Hepatocyte (in vitro differentiated cells): ENCODE data around the gene POU4F1.

Source experiments
- CTCF ChIP-seq: fragments of 200-600 bp; sonication (generic); IDR thresholded peaks from 2 replicates; pipeline ENCODE4 v1.5.1; 2016; ENCODE audit warnings: antibody characterized with exemption, mild to moderate bottlenecking; ENCODE audit not compliant: poor library complexity
- EZH2 ChIP-seq: fragments of 200-600 bp; sonication (generic); IDR thresholded peaks from 2 replicates; pipeline ENCODE4 v1.6.1; 2016; ENCODE audit warnings: antibody characterized with exemption, mild to moderate bottlenecking, borderline replicate concordance
- EZH2phosphoT487 ChIP-seq: fragments of 200-600 bp; sonication (generic); IDR thresholded peaks from one replicate; pipeline ENCODE4 v1.6.1; 2018; ENCODE audit warnings: antibody characterized with exemption, mild to moderate bottlenecking, low read depth, moderate library complexity; ENCODE audit not compliant: unreplicated experiment, severe bottlenecking

GRCh38 chr13:78586706-78587105 lies 16.6 kb downstream of the POU4F1 start:
- TF ChIP-seq EZH2 (no peak), CTCF (peak; percentile 13), EZH2phosphoT487 (no peak)
